Activated T-helper 1 cell treated with anti-CD3 and anti-CD28 coated beads, Interleukin-12 subunit alpha, Interleukin-12 subunit beta, Interleukin-2, Interleukin-4 antibody, amounts not matched to agents 30 ng/mL and 10 ng/mL and 1 ng/mL, durations not matched to agents 14 hours and 24 hours and 36 hours (primary cell): Measurements from ENCODE around the gene TOR1AIP1. TPM values are rescaled to one million over a fixed set of nuclear protein-coding genes. Genes with fewer than 3 reads are reported as not detected.

ENCODE experiments used
- DNase-seq: peaks from one replicate; pipeline ENCODE4 v3.0.0; 2021; ENCODE audit warnings: low spot score
- H3K27ac Mint-ChIP-seq: one replicate; pipeline ENCODE4 v1.8.0; 2021; ENCODE audit warnings: mild to moderate bottlenecking, mixed read lengths
- H3K27me3 Mint-ChIP-seq: one replicate; pipeline ENCODE4 v1.8.0; 2022; ENCODE audit warnings: mild to moderate bottlenecking, moderate library complexity, mixed read lengths; ENCODE audit not compliant: insufficient read depth
- H3K36me3 Mint-ChIP-seq: one replicate; pipeline ENCODE4 v1.8.0; 2021; ENCODE audit warnings: low read depth, mixed read lengths
- H3K4me1 Mint-ChIP-seq: one replicate; pipeline ENCODE4 v1.8.0; 2021; ENCODE audit warnings: low read depth, mixed read lengths
- H3K4me3 Mint-ChIP-seq: one replicate; pipeline ENCODE4 v1.8.0; 2021; ENCODE audit warnings: mild to moderate bottlenecking, moderate library complexity, mixed read lengths
- H3K9me3 Mint-ChIP-seq: one replicate; pipeline ENCODE4 v1.8.0; 2021; ENCODE audit warnings: mixed read lengths
- intact Hi-C: fragments of 100-400 bp; cut with micrococcal nuclease; formaldehyde crosslinking; loops from one replicate; pipeline ENCODE4 v1.15.1; 2024
- total RNA-seq: library from RNA; stranded (reverse); gene quantifications from 2 replicates; pipeline ENCODE4 v1.2.3, GENCODE V29; 2022

Gene TOR1AIP1
- total RNA-seq, 1 donor from 2014 or later, result 76.1 TPM

GRCh38 chr1:179889589-179889988, 7.5 kb downstream of the TOR1AIP1 start:
- intact Hi-C loops, result loop anchor here (10.0 kb wide), 1 partner anchor 1215 kb away; no protein-coding TSS in a partner anchor
- Mint-ChIP-seq H3K36me3 (peaks cover 21% of the 10 kb centered on the region), H3K4me1 (peaks cover 18% of the 10 kb centered on the region), H3K9me3 (no peaks in the 10 kb centered on the region), H3K27me3 (no peaks in the 10 kb centered on the region), H3K4me3 (no peak overlapping the region), H3K27ac (no peak overlapping the region)
- DNase-seq, result no peak

GRCh38 chr1:179910934-179911333, 28.8 kb downstream of the TOR1AIP1 start:
- no peak overlapping the region for H3K4me3 Mint-ChIP-seq
- no peaks in the 10 kb centered on the region for H3K9me3 Mint-ChIP-seq
- H3K27ac Mint-ChIP-seq, result no peak overlapping the region
- peaks cover 5% of the 10 kb centered on the region for H3K4me1 Mint-ChIP-seq
- intact Hi-C loops, result no loop called here
- no peaks in the 10 kb centered on the region for H3K27me3 Mint-ChIP-seq
- H3K36me3 Mint-ChIP-seq, result peaks cover 21% of the 10 kb centered on the region
- no peak for DNase-seq

GRCh38 chr1:179911812-179912211, 29.7 kb downstream of the TOR1AIP1 start:
- intact Hi-C loops, result no loop called here
- no peaks in the 10 kb centered on the region for H3K27me3 Mint-ChIP-seq
- no peaks in the 10 kb centered on the region for H3K9me3 Mint-ChIP-seq
- peaks cover 5% of the 10 kb centered on the region for H3K4me1 Mint-ChIP-seq
- H3K27ac Mint-ChIP-seq, result no peak overlapping the region
- DNase-seq, result no peak
- H3K4me3 Mint-ChIP-seq, result no peak overlapping the region
- peaks cover 21% of the 10 kb centered on the region for H3K36me3 Mint-ChIP-seq

GRCh38 chr1:179917601-179918429, 35.7 kb downstream of the TOR1AIP1 start:
- intact Hi-C loops, result loop anchor here (2.0 kb wide), 1 partner anchor 37 kb away; the partner anchor contains the start of gene CEP350

GRCh38 chr1:179921472-179921871, 39.4 kb downstream of the TOR1AIP1 start:
- intact Hi-C loops, result no loop called here
- Mint-ChIP-seq H3K36me3 (peaks cover 31% of the 10 kb centered on the region), H3K27me3 (no peaks in the 10 kb centered on the region), H3K4me3 (no peak overlapping the region), H3K9me3 (no peaks in the 10 kb centered on the region), H3K27ac (no peak overlapping the region), H3K4me1 (peaks cover 10% of the 10 kb centered on the region)
- no peak for DNase-seq

More at GRCh38 chr1:179917601-179918429, 35.7 kb downstream of the TOR1AIP1 start:
- H3K9me3 Mint-ChIP-seq, result no peaks in the 10 kb centered on the region
- peaks cover 10% of the 10 kb centered on the region for H3K4me1 Mint-ChIP-seq
- H3K36me3 Mint-ChIP-seq, result peaks cover 24% of the 10 kb centered on the region
- H3K4me3 Mint-ChIP-seq, result no peak overlapping the region
- no peak for DNase-seq
- no peaks in the 10 kb centered on the region for H3K27me3 Mint-ChIP-seq
- H3K27ac Mint-ChIP-seq, result no peak overlapping the region

GRCh38 chr1:179921981-179922872, 40.1 kb downstream of the TOR1AIP1 start:
- Mint-ChIP-seq H3K9me3 (no peaks in the 10 kb centered on the region), H3K27ac (no peak overlapping the region)
- intact Hi-C loops, result no loop called here

GRCh38 chr1:179923029-179923428, 40.9 kb downstream of the TOR1AIP1 start:
- intact Hi-C loops, result no loop called here
- no peak overlapping the region for H3K4me3 Mint-ChIP-seq

More at GRCh38 chr1:179921981-179922872, 40.1 kb downstream of the TOR1AIP1 start:
- no peaks in the 10 kb centered on the region for H3K27me3 Mint-ChIP-seq
- H3K4me1 Mint-ChIP-seq, result peaks cover 10% of the 10 kb centered on the region
- H3K36me3 Mint-ChIP-seq, result peaks cover 30% of the 10 kb centered on the region
- no peak for DNase-seq
- H3K4me3 Mint-ChIP-seq, result no peak overlapping the region

GRCh38 chr1:179924268-179924667, 42.2 kb downstream of the TOR1AIP1 start:
- Mint-ChIP-seq H3K36me3 (peaks cover 14% of the 10 kb centered on the region), H3K27ac (no peak overlapping the region), H3K27me3 (no peaks in the 10 kb centered on the region), H3K4me1 (no peaks in the 10 kb centered on the region), H3K9me3 (no peaks in the 10 kb centered on the region), H3K4me3 (no peak overlapping the region)
- intact Hi-C loops, result no loop called here
- DNase-seq, result no peak

More at GRCh38 chr1:179923029-179923428, 40.9 kb downstream of the TOR1AIP1 start:
- Mint-ChIP-seq H3K27ac (no peak overlapping the region), H3K9me3 (no peaks in the 10 kb centered on the region), H3K36me3 (peaks cover 23% of the 10 kb centered on the region), H3K27me3 (no peaks in the 10 kb centered on the region), H3K4me1 (peaks cover 6% of the 10 kb centered on the region)
- no peak for DNase-seq

GRCh38 chr1:179925302-179925701, 43.2 kb downstream of the TOR1AIP1 start:
- no peaks in the 10 kb centered on the region for H3K4me1 Mint-ChIP-seq

GRCh38 chr1:179925922-179926849, 44.1 kb downstream of the TOR1AIP1 start:
- Mint-ChIP-seq H3K4me1 (no peaks in the 10 kb centered on the region), H3K27me3 (peaks cover 10% of the 10 kb centered on the region), H3K4me3 (no peak overlapping the region), H3K36me3 (peaks cover 11% of the 10 kb centered on the region), H3K27ac (no peak overlapping the region), H3K9me3 (no peaks in the 10 kb centered on the region)
- intact Hi-C loops, result no loop called here
- no peak for DNase-seq

More at GRCh38 chr1:179925302-179925701, 43.2 kb downstream of the TOR1AIP1 start:
- Mint-ChIP-seq H3K27ac (no peak overlapping the region), H3K36me3 (peaks cover 11% of the 10 kb centered on the region), H3K4me3 (no peak overlapping the region), H3K27me3 (peaks cover 3% of the 10 kb centered on the region), H3K9me3 (no peaks in the 10 kb centered on the region)
- no peak for DNase-seq
- intact Hi-C loops, result no loop called here

GRCh38 chr1:179926850-179927205, 44.7 kb downstream of the TOR1AIP1 start:
- Mint-ChIP-seq H3K4me3 (no peak overlapping the region), H3K36me3 (peaks cover 8% of the 10 kb centered on the region), H3K9me3 (no peaks in the 10 kb centered on the region), H3K4me1 (no peaks in the 10 kb centered on the region), H3K27ac (no peak overlapping the region), H3K27me3 (peaks cover 11% of the 10 kb centered on the region)
- no peak for DNase-seq
- intact Hi-C loops, result no loop called here
